HCT116 (cell line): ENCODE results near the gene CDAN1. TPM values are rescaled to one million over a fixed set of nuclear protein-coding genes. Genes with fewer than 3 reads are reported as not detected.

Experiments
- ATAC-seq: fragments of 200-7000 bp; cut with Tn5 transposase; 2 replicates; pipeline ENCODE4 v1.9.1; 2020; ENCODE audit warnings: mild to moderate bottlenecking, moderate library complexity
- BruUV-seq: library from RNA; stranded (reverse); fragments of 400-500 nt; replicated peaks from 2 replicates; lab custom pipeline; 2021; lab: Mats Ljungman, UMichigan
- CTCF ChIA-PET: fragments of 300-600 bp; sonication (Branson Sonifier 250); formaldehyde crosslinking; loops from one replicate; lab custom pipeline; 2021; ENCODE audit warnings: antibody characterized with exemption; lab: Charles Lee
- POLR2A ChIA-PET: fragments of 300-600, 350-600 bp; sonication (Branson Sonifier 250); formaldehyde crosslinking; loops from one replicate; lab custom pipeline; 2021; ENCODE audit warnings: antibody characterized with exemption; lab: Charles Lee
- RAD21 ChIA-PET, 2 experiments: fragments of 300-600 bp; sonication (Branson Sonifier 250); formaldehyde crosslinking; loops; one replicate each; lab custom pipeline; 2023; ENCODE audit warnings: low total read pairs in 2 of 2; ENCODE audit not compliant: uncharacterized antibody in 2 of 2, unreplicated experiment in 2 of 2, low non-redundant PET in 1 of 2; lab: Charles Lee
- DNase-seq: peaks from one replicate; pipeline ENCODE4 v3.0.0-alpha.2; 2010; ENCODE audit warnings: low read depth, low spot score
- H2AFZ ChIP-seq: fragments of 200-600 bp; shearing (Covaris generic), sonication (generic); 2 replicates; pipeline ENCODE4 v1.6.1; 2017; ENCODE audit warnings: low read depth, mixed run types, mixed read lengths, antibody characterized with exemption, low read length; ENCODE audit not compliant: poor library complexity, severe bottlenecking
- H3K27ac ChIP-seq: 2 replicates; pipeline ENCODE4 v1.5.1; 2012; ENCODE audit warnings: low read depth, low read length
- H3K27me3 ChIP-seq: fragments of 200-600 bp; sonication (generic); 2 replicates; pipeline ENCODE4 v1.6.1; 2016; ENCODE audit warnings: mixed run types, low read length, mixed read lengths; ENCODE audit not compliant: insufficient read depth
- H3K36me3 ChIP-seq, 2 experiments: fragments of 200-500 bp in 1 of 2; fragments of 200-600 bp in 1 of 2; sonication (Bioruptor generic) in 1 of 2; sonication (generic) in 1 of 2; 2 replicates each; pipeline versions ENCODE4 v1.5.1 to v1.6.1; 2014 to 2016; ENCODE audit warnings: low read length in 2 of 2, inconsistent platforms in 1 of 2, mixed read lengths in 1 of 2, mixed run types in 1 of 2; ENCODE audit not compliant: insufficient read depth in 2 of 2, control insufficient read depth in 1 of 2
- H3K4me1 ChIP-seq, 2 experiments: fragments of 200-600 bp in 1 of 2; sonication (generic) in 1 of 2; 2 replicates each; pipeline versions ENCODE4 v1.5.1 to v1.6.1; 2012 to 2017; ENCODE audit warnings: low read length in 2 of 2, inconsistent platforms in 1 of 2, mild to moderate bottlenecking in 1 of 2, mixed read lengths in 1 of 2, mixed run types in 1 of 2, moderate library complexity in 1 of 2; ENCODE audit not compliant: insufficient read depth in 2 of 2, control insufficient read depth in 1 of 2
- H3K4me2 ChIP-seq: fragments of 200-600 bp; sonication (generic); 2 replicates; pipeline ENCODE4 v1.6.1; 2017; ENCODE audit warnings: mixed run types, low read length, mixed read lengths
- H3K4me3 ChIP-seq, 2 experiments: fragments of 200-600 bp in 1 of 2; sonication (generic) in 1 of 2; replicated peaks in 1 of 2; 2 replicates each; pipeline ENCODE4 v1.5.1; 2011 to 2016; ENCODE audit warnings: low read length in 2 of 2, control low read depth in 1 of 2, low read depth in 1 of 2, mild to moderate bottlenecking in 1 of 2, mixed read lengths in 1 of 2, mixed run types in 1 of 2
- H3K79me2 ChIP-seq: fragments of 200-600 bp; sonication (generic); 2 replicates; pipeline ENCODE4 v1.6.1; 2017; ENCODE audit warnings: mild to moderate bottlenecking, mixed run types, low read length, moderate library complexity, mixed read lengths; ENCODE audit not compliant: insufficient read depth
- H3K9ac ChIP-seq: fragments of 200-600 bp; sonication (generic); 2 replicates; pipeline ENCODE4 v1.6.1; 2016; ENCODE audit warnings: low read length, mixed read lengths
- H3K9me2 ChIP-seq: fragments of 200-600 bp; sonication (generic), shearing (Covaris generic); 2 replicates; pipeline ENCODE4 v1.6.1; 2017; ENCODE audit warnings: mixed run types, mild to moderate bottlenecking, moderate library complexity; ENCODE audit not compliant: insufficient read depth
- H3K9me3 ChIP-seq, 2 experiments: fragments of 200-500 bp in 1 of 2; fragments of 200-600 bp in 1 of 2; sonication (Bioruptor generic) in 1 of 2; sonication (generic) in 1 of 2; 2 replicates each; pipeline ENCODE4 v1.6.1; 2014 to 2017; ENCODE audit warnings: low read length in 2 of 2, mixed read lengths in 2 of 2, inconsistent platforms in 1 of 2, low read depth in 1 of 2, mild to moderate bottlenecking in 1 of 2, mixed run types in 1 of 2, moderate library complexity in 1 of 2; ENCODE audit not compliant: control insufficient read depth in 1 of 2, insufficient read depth in 1 of 2
- H4K20me1 ChIP-seq: fragments of 200-600 bp; sonication (generic), shearing (Covaris generic); 2 replicates; pipeline ENCODE4 v1.6.1; 2017; ENCODE audit warnings: mixed run types, mild to moderate bottlenecking, moderate library complexity; ENCODE audit not compliant: insufficient read depth
- CEBPB ChIP-seq: IDR thresholded peaks from 2 replicates; pipeline ENCODE4 v1.6.1; 2012; ENCODE audit warnings: low read depth
- CTCF ChIP-seq, 3 experiments: fragments of 200-600 bp in 1 of 3; sonication (generic) in 1 of 3; IDR thresholded peaks in 2 of 3; conservative IDR thresholded peaks in 1 of 3; 2 replicates each; pipeline ENCODE4 v1.5.1; 2012 to 2017; ENCODE audit warnings: low read depth in 2 of 3, low read length in 2 of 3, antibody characterized with exemption in 1 of 3, borderline replicate concordance in 1 of 3, control low read depth in 1 of 3, mild to moderate bottlenecking in 1 of 3, mixed read lengths in 1 of 3, mixed run types in 1 of 3, moderate library complexity in 1 of 3; ENCODE audit not compliant: insufficient read depth in 1 of 3
- EZH2 ChIP-seq: fragments of 200-600 bp; sonication (generic); IDR thresholded peaks from 2 replicates; pipeline ENCODE4 v1.6.1; 2017; ENCODE audit warnings: antibody characterized with exemption, mixed run types
- FOSL1 ChIP-seq: IDR thresholded peaks from 2 replicates; pipeline ENCODE4 v1.6.1; 2012; ENCODE audit warnings: low read depth
- SP1 ChIP-seq: IDR thresholded peaks from 2 replicates; pipeline ENCODE4 v1.6.1; 2012; ENCODE audit warnings: low read depth
- YY1 ChIP-seq: IDR thresholded peaks from 2 replicates; pipeline ENCODE4 v1.6.1; 2011; ENCODE audit warnings: low read length, low read depth, moderate library complexity, mild to moderate bottlenecking; ENCODE audit not compliant: insufficient replicate concordance; ENCODE audit errors: extremely low read depth
- ZNF274 ChIP-seq: fragments of 200-500 bp; sonication (Bioruptor generic); IDR thresholded peaks from 2 replicates; pipeline ENCODE4 v1.6.1; 2014; ENCODE audit warnings: mild to moderate bottlenecking, low read depth, low read length, inconsistent platforms
- intact Hi-C: fragments of 100-400 bp; cut with micrococcal nuclease; formaldehyde crosslinking; loops from 2 replicates; pipeline ENCODE4 v1.10.0; 2022
- total RNA-seq: library from RNA; stranded (reverse); gene quantifications from one replicate; pipeline ENCODE4 v1.2.1, GENCODE V29; 2021; ENCODE audit not compliant: unreplicated experiment
- TF ChIP-seq, protein P1 (sequence below): IDR thresholded peaks from 2 replicates; pipeline ENCODE4 v1.6.1; 2012; ENCODE audit warnings: low read depth
- TF ChIP-seq, protein P2 (sequence below): IDR thresholded peaks from 2 replicates; pipeline ENCODE4 v1.6.1; 2012
- TF ChIP-seq, protein P3 (sequence below): IDR thresholded peaks from 2 replicates; pipeline ENCODE4 v1.6.1; 2012

Gene CDAN1
- total RNA-seq, 1 experiment from 2014 or later: 22.4 TPM

- no peaks in the 10 kb centered on the region for H3K4me1 ChIP-seq
- H3K4me3 ChIP-seq: no peak overlapping the region
- ChIA-PET RAD21 (no interaction called here), POLR2A (no interaction called here), CTCF (interaction anchor here (0.7 kb wide), 1 partner anchor 26 kb away, joined by 3 read pairs; no protein-coding TSS in a partner anchor)
- H3K9ac ChIP-seq: no peak overlapping the region
- BruUV-seq: no TSS peak
- H3K9me3 ChIP-seq: no peaks in the 10 kb centered on the region
- intact Hi-C loops: no loop called here
- H3K9me2 ChIP-seq: no peaks in the 10 kb centered on the region
- H2AFZ ChIP-seq: no peak overlapping the region
- peaks cover 21 to 32% of the 10 kb centered on the region in 2 experiments; a peak in 3 of 4 replicates for H3K36me3 ChIP-seq
- H3K4me2 ChIP-seq: no peak overlapping the region
- TF ChIP-seq, protein P1, sequence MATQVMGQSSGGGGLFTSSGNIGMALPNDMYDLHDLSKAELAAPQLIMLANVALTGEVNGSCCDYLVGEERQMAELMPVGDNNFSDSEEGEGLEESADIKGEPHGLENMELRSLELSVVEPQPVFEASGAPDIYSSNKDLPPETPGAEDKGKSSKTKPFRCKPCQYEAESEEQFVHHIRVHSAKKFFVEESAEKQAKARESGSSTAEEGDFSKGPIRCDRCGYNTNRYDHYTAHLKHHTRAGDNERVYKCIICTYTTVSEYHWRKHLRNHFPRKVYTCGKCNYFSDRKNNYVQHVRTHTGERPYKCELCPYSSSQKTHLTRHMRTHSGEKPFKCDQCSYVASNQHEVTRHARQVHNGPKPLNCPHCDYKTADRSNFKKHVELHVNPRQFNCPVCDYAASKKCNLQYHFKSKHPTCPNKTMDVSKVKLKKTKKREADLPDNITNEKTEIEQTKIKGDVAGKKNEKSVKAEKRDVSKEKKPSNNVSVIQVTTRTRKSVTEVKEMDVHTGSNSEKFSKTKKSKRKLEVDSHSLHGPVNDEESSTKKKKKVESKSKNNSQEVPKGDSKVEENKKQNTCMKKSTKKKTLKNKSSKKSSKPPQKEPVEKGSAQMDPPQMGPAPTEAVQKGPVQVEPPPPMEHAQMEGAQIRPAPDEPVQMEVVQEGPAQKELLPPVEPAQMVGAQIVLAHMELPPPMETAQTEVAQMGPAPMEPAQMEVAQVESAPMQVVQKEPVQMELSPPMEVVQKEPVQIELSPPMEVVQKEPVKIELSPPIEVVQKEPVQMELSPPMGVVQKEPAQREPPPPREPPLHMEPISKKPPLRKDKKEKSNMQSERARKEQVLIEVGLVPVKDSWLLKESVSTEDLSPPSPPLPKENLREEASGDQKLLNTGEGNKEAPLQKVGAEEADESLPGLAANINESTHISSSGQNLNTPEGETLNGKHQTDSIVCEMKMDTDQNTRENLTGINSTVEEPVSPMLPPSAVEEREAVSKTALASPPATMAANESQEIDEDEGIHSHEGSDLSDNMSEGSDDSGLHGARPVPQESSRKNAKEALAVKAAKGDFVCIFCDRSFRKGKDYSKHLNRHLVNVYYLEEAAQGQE: no peak
- TF ChIP-seq YY1: no peak
- no peak for TF ChIP-seq CEBPB
- no peak for TF ChIP-seq ZNF274
- no peak overlapping the region for H3K27ac ChIP-seq
- H3K27me3 ChIP-seq: no peaks in the 10 kb centered on the region
- ATAC-seq (no peak), DNase-seq (no peak)
- H3K79me2 ChIP-seq: no peaks in the 10 kb centered on the region
- H4K20me1 ChIP-seq: no peaks in the 10 kb centered on the region
Measured at GRCh38 chr15:42726114-42726513, 10.8 kb downstream of the CDAN1 start.

DNA sequence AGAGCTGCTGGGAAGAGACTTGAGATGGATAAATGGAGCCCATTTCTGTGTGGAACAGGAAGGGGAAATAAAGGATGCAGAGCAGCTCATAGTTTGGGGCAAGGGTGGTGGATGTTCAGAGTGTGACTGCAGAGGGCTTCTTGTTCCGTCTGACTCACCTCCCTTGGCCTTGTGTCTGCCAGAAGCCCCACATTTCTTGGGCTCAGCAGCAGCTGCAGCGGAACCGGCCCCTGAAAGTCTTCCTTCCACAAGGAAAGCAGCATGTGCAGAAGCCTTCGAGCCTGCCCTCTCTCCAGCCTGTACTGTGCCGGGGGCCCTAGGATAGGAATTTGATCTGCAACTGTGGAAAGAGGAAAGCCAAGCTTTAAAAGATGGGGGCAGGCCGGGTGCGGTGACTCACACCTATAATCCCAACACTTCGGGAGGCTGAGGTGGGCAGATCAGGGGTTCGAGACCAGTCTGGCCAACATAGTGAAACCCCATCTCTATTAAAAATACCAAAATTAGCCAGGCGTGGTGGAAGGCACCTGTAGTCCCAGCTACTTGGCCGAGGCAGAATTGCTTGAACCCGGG, 11.5 kb downstream of the CDAN1 start:
- ChIA-PET CTCF (interaction anchor here (0.7 kb wide), 1 partner anchor 26 kb away, joined by 3 read pairs; no protein-coding TSS in a partner anchor), POLR2A (no interaction called here)
- TF ChIP-seq FOSL1 (no peak), CTCF (IDR thresholded peaks at IDR 0.05 in 2 of 3, conservative IDR thresholded peaks at IDR 0.05 in 1 of 3; ENCODE audit: borderline replicate concordance in 1 of 3, insufficient read depth in 1 of 3, low read depth in 2 of 3, low read length in 2 of 3) (no peak), EZH2 (no peak), SP1 (no peak)
- TF ChIP-seq, protein P2, sequence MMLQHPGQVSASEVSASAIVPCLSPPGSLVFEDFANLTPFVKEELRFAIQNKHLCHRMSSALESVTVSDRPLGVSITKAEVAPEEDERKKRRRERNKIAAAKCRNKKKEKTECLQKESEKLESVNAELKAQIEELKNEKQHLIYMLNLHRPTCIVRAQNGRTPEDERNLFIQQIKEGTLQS: no peak
- TF ChIP-seq, protein P3, sequence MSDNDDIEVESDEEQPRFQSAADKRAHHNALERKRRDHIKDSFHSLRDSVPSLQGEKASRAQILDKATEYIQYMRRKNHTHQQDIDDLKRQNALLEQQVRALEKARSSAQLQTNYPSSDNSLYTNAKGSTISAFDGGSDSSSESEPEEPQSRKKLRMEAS: no peak

More for the DNA sequence above, 11.5 kb downstream of the CDAN1 start:
- H3K4me1 ChIP-seq: no peaks in the 10 kb centered on the region
- H3K4me3 ChIP-seq: no peak overlapping the region
- H3K27me3 ChIP-seq: no peaks in the 10 kb centered on the region
- no peaks in the 10 kb centered on the region for H3K9me2 ChIP-seq
- H3K9me3 ChIP-seq: no peaks in the 10 kb centered on the region
- ATAC-seq (no peak), DNase-seq (no peak)
- H3K9ac ChIP-seq: no peak overlapping the region
- BruUV-seq: no TSS peak
- H3K27ac ChIP-seq: no peak overlapping the region
- no peak overlapping the region for H3K4me2 ChIP-seq
- RAD21 ChIA-PET: no interaction called here
- peaks cover 18 to 27% of the 10 kb centered on the region in 2 experiments; a peak in 3 of 4 replicates for H3K36me3 ChIP-seq
- intact Hi-C loops: no loop called here
- H4K20me1 ChIP-seq: no peaks in the 10 kb centered on the region
- H3K79me2 ChIP-seq: no peaks in the 10 kb centered on the region
- H2AFZ ChIP-seq: no peak overlapping the region
